Measurements from ENCODE around the gene ELL2. TPM values are rescaled to one million over a fixed set of nuclear protein-coding genes. Genes with fewer than 3 reads are reported as not detected.

Gene ELL2
- 5.8 TPM for polyA plus RNA-seq (2013, experiment 1 of 2)
- polyA plus RNA-seq (2013, experiment 2 of 2) = 6.5 TPM

GRCh38 chr5:95961617-95962474 lies at the start of gene ELL2:
ELL2 (minus strand) TSS chr5:95961851; CDS start chr5:95961721, 130 bp downstream.
- no peaks in the 10 kb centered on the region for H3K9me3 ChIP-seq (replicated peaks in 1 of 2; ENCODE audit: control insufficient read depth in 2 of 2, insufficient read depth in 1 of 2, low read depth in 1 of 2, low read length in 2 of 2)
- H3K4ac ChIP-seq (ENCODE audit: low read length) = peak within 1 kb of the TSS; percentile 85
- peaks cover 10% of the 10 kb centered on the region for H3K79me1 ChIP-seq (ENCODE audit: low read depth, low read length)
- H2BK12ac ChIP-seq (ENCODE audit: low read length) = no peak within 1 kb of the TSS
- peaks cover 0 to 6% (median 0%) of the 10 kb centered on the region in 3 experiments for H3K27me3 ChIP-seq (ENCODE audit: control insufficient read depth in 3 of 3, insufficient read depth in 3 of 3, low read depth in 1 of 3, low read length in 3 of 3)
- peak within 1 kb of the TSS; percentile 84 for H3K4me2 ChIP-seq (ENCODE audit: insufficient read depth, low read length, poor library complexity, severe bottlenecking)
- H4K91ac ChIP-seq (ENCODE audit: low read depth, low read length, poor library complexity) = no peak within 1 kb of the TSS
- peak within 1 kb of the TSS; percentile 82 for H3K23ac ChIP-seq (ENCODE audit: low read depth, low read length, poor library complexity)
- H3K36me3 ChIP-seq (replicated peaks in 1 of 2; ENCODE audit: control insufficient read depth in 2 of 2, insufficient read depth in 2 of 2, low read length in 2 of 2) = no peaks in the 10 kb centered on the region
- peak within 1 kb of the TSS; percentile 78 for H3K14ac ChIP-seq (ENCODE audit: low read length)
- peaks cover 13 to 22% of the 10 kb centered on the region in 2 donors for H3K4me1 ChIP-seq (ENCODE audit: control insufficient read depth in 2 of 2, insufficient read depth in 1 of 2, low read depth in 1 of 2, low read length in 2 of 2)
- no CpG with 5 or more reads among the region's 63 CpGs for WGBS, 2 donors (ENCODE audit: extremely low coverage in 2 of 2, insufficient read length in 2 of 2, insufficient replicate concordance in 1 of 2)
- peak within 1 kb of the TSS; percentile 47 for H2AK5ac ChIP-seq (ENCODE audit: low read depth, low read length)
- H2BK120ac ChIP-seq (ENCODE audit: low read depth, low read length) = peak within 1 kb of the TSS; percentile 66
- H3K27ac ChIP-seq (replicated peaks; ENCODE audit: low read length) = peak within 1 kb of the TSS; percentile 36
- DNase-seq (ENCODE audit: low spot score) = peak; percentile 94
- peak within 1 kb of the TSS; percentile 75 to 92 for H3K4me3 ChIP-seq (ENCODE audit: low read length in 2 of 2)
- peak within 1 kb of the TSS; percentile 97 for H3K18ac ChIP-seq (ENCODE audit: low read length)
- no peak within 1 kb of the TSS for H2BK5ac ChIP-seq (ENCODE audit: low read length)
- H2AFZ ChIP-seq (ENCODE audit: low read length) = peak within 1 kb of the TSS; percentile 96
- H4K8ac ChIP-seq (ENCODE audit: low read depth, low read length) = peak within 1 kb of the TSS; percentile 23
- H3K9ac ChIP-seq (ENCODE audit: low read depth, low read length, poor library complexity) = peak within 1 kb of the TSS; percentile 93
- peak within 1 kb of the TSS; percentile 68 for H2BK15ac ChIP-seq (ENCODE audit: low read length)

DNA sequence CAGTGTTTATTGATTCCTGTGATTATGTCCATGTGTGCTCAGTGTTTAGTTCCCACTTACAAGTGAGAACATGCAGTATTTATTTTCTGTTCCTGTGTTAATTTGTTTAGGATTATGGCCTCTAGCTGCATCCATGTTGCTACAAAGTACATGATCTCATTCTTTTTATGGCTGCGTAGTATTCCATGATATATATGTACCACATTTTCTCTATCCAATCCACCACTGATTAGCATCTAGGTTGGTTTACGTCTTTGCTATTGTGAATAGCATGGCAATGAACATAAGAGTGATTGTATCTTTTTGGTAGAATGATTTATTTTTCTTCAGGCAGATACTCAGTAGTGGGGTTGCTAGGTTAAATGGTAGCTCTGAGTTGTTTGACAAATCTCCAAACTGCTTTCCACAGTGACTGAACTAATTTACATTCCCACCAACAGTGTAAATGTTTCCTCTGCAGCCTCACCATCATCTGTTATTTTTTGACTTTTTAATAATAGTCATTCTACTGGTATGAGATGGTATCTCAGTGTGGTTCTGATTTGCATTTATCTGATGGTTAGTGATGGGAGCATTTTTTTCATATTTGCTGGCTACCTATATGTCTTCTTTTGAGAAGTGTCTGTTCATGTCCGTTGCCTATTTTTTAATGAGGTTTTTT lies 47.5 kb upstream of the ELL2 start:
- no CpG with 5 or more reads among the region's 3 CpGs for WGBS, 2 donors (ENCODE audit: extremely low coverage in 2 of 2, insufficient read length in 2 of 2, insufficient replicate concordance in 1 of 2)
- no peak overlapping the region for H2BK5ac ChIP-seq (ENCODE audit: low read length)
- no peak overlapping the region for H2BK15ac ChIP-seq (ENCODE audit: low read length)
- no peak overlapping the region for H2AK5ac ChIP-seq (ENCODE audit: low read depth, low read length)
- H3K4me1 ChIP-seq (ENCODE audit: control insufficient read depth in 2 of 2, insufficient read depth in 1 of 2, low read depth in 1 of 2, low read length in 2 of 2) = no peaks in the 10 kb centered on the region
- no peaks in the 10 kb centered on the region for H3K36me3 ChIP-seq (replicated peaks in 1 of 2; ENCODE audit: control insufficient read depth in 2 of 2, insufficient read depth in 2 of 2, low read length in 2 of 2)
- no peak overlapping the region for H3K4me2 ChIP-seq (ENCODE audit: insufficient read depth, low read length, poor library complexity, severe bottlenecking)
- no peak overlapping the region for H4K91ac ChIP-seq (ENCODE audit: low read depth, low read length, poor library complexity)
- no peaks in the 10 kb centered on the region for H3K79me1 ChIP-seq (ENCODE audit: low read depth, low read length)
- no peak for DNase-seq (ENCODE audit: low spot score)
- no peak overlapping the region for H3K23ac ChIP-seq (ENCODE audit: low read depth, low read length, poor library complexity)
- H2BK120ac ChIP-seq (ENCODE audit: low read depth, low read length) = no peak overlapping the region
- H3K4me3 ChIP-seq (ENCODE audit: low read length in 2 of 2) = no peak overlapping the region
- H3K27ac ChIP-seq (replicated peaks; ENCODE audit: low read length) = no peak overlapping the region
- no peak overlapping the region for H3K14ac ChIP-seq (ENCODE audit: low read length)
- no peak overlapping the region for H4K8ac ChIP-seq (ENCODE audit: low read depth, low read length)
- no peak overlapping the region for H2AFZ ChIP-seq (ENCODE audit: low read length)
- H3K4ac ChIP-seq (ENCODE audit: low read length) = no peak overlapping the region
- peaks cover 0 to 2% (median 0%) of the 10 kb centered on the region in 3 experiments for H3K27me3 ChIP-seq (ENCODE audit: control insufficient read depth in 3 of 3, insufficient read depth in 3 of 3, low read depth in 1 of 3, low read length in 3 of 3)
- H3K9me3 ChIP-seq (replicated peaks in 1 of 2; ENCODE audit: control insufficient read depth in 2 of 2, insufficient read depth in 1 of 2, low read depth in 1 of 2, low read length in 2 of 2) = no peaks in the 10 kb centered on the region
- no peak overlapping the region for H3K9ac ChIP-seq (ENCODE audit: low read depth, low read length, poor library complexity)
- no peak overlapping the region for H3K18ac ChIP-seq (ENCODE audit: low read length)
- no peak overlapping the region for H2BK12ac ChIP-seq (ENCODE audit: low read length)

- Histone ChIP-seq H3K23ac (ENCODE audit: low read depth, low read length, poor library complexity) (no peak overlapping the region), H3K14ac (ENCODE audit: low read length) (no peak overlapping the region), H3K4me2 (ENCODE audit: insufficient read depth, low read length, poor library complexity, severe bottlenecking) (no peak overlapping the region), H2BK15ac (ENCODE audit: low read length) (no peak overlapping the region), H3K4me3 (ENCODE audit: low read length in 2 of 2) (no peak overlapping the region), H2BK5ac (ENCODE audit: low read length) (no peak overlapping the region), H3K27ac (replicated peaks; ENCODE audit: low read length) (no peak overlapping the region), H3K9ac (ENCODE audit: low read depth, low read length, poor library complexity) (no peak overlapping the region), H3K18ac (ENCODE audit: low read length) (no peak overlapping the region), H3K79me1 (ENCODE audit: low read depth, low read length) (no peaks in the 10 kb centered on the region), H4K91ac (ENCODE audit: low read depth, low read length, poor library complexity) (no peak overlapping the region), H2AFZ (ENCODE audit: low read length) (no peak overlapping the region), H3K27me3 (ENCODE audit: control insufficient read depth in 3 of 3, insufficient read depth in 3 of 3, low read depth in 1 of 3, low read length in 3 of 3) (peaks cover 0 to 2% (median 0%) of the 10 kb centered on the region in 3 experiments), H2AK5ac (ENCODE audit: low read depth, low read length) (no peak overlapping the region), H4K8ac (ENCODE audit: low read depth, low read length) (no peak overlapping the region), H3K4ac (ENCODE audit: low read length) (no peak overlapping the region), H2BK120ac (ENCODE audit: low read depth, low read length) (no peak overlapping the region), H3K4me1 (ENCODE audit: control insufficient read depth in 2 of 2, insufficient read depth in 1 of 2, low read depth in 1 of 2, low read length in 2 of 2) (no peaks in the 10 kb centered on the region), H2BK12ac (ENCODE audit: low read length) (no peak overlapping the region), H3K36me3 (replicated peaks in 1 of 2; ENCODE audit: control insufficient read depth in 2 of 2, insufficient read depth in 2 of 2, low read length in 2 of 2) (no peaks in the 10 kb centered on the region), H3K9me3 (replicated peaks in 1 of 2; ENCODE audit: control insufficient read depth in 2 of 2, insufficient read depth in 1 of 2, low read depth in 1 of 2, low read length in 2 of 2) (no peaks in the 10 kb centered on the region)
- WGBS, 2 donors (ENCODE audit: extremely low coverage in 2 of 2, insufficient read length in 2 of 2, insufficient replicate concordance in 1 of 2) = no CpG with 5 or more reads among the region's 1 CpG
- DNase-seq (ENCODE audit: low spot score) = no peak
These were observed 46.8 kb upstream of the ELL2 start for GRCh38 chr5:96008487-96008886.

DNA sequence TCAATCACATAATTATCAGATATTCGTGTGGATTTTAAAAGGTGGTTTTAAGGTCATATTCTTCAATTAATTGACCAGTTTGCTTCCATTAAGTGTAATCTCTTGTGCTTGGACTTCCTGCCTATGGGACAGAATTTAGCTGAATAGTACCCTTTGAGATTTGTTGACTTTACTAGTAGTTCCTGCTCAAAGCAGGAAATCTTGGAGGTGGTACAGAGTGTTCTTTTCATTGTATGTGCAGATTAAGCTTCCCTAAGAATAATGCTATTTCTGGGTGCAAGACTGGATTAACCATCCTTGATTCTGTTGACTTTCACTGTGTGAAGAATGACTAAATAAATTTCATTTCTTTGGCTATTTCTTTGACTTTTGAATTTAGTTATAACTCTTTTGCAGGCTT lies 45.4 kb upstream of the ELL2 start:
- H2BK120ac ChIP-seq (ENCODE audit: low read depth, low read length) = no peak overlapping the region
- no peak overlapping the region for H4K91ac ChIP-seq (ENCODE audit: low read depth, low read length, poor library complexity)
- no peak overlapping the region for H4K8ac ChIP-seq (ENCODE audit: low read depth, low read length)
- H3K4ac ChIP-seq (ENCODE audit: low read length) = no peak overlapping the region
- no peak overlapping the region for H3K18ac ChIP-seq (ENCODE audit: low read length)
- H2AFZ ChIP-seq (ENCODE audit: low read length) = no peak overlapping the region
- no peak overlapping the region for H3K23ac ChIP-seq (ENCODE audit: low read depth, low read length, poor library complexity)
- no peak overlapping the region for H3K9ac ChIP-seq (ENCODE audit: low read depth, low read length, poor library complexity)
- H3K27ac ChIP-seq (replicated peaks; ENCODE audit: low read length) = no peak overlapping the region
- no peak overlapping the region for H2AK5ac ChIP-seq (ENCODE audit: low read depth, low read length)
- H3K36me3 ChIP-seq (replicated peaks in 1 of 2; ENCODE audit: control insufficient read depth in 2 of 2, insufficient read depth in 2 of 2, low read length in 2 of 2) = no peaks in the 10 kb centered on the region
- H2BK5ac ChIP-seq (ENCODE audit: low read length) = no peak overlapping the region
- H3K79me1 ChIP-seq (ENCODE audit: low read depth, low read length) = no peaks in the 10 kb centered on the region
- no peaks in the 10 kb centered on the region for H3K4me1 ChIP-seq (ENCODE audit: control insufficient read depth in 2 of 2, insufficient read depth in 1 of 2, low read depth in 1 of 2, low read length in 2 of 2)
- no peak for DNase-seq (ENCODE audit: low spot score)
- no peak overlapping the region for H2BK12ac ChIP-seq (ENCODE audit: low read length)
- no peak overlapping the region for H3K4me2 ChIP-seq (ENCODE audit: insufficient read depth, low read length, poor library complexity, severe bottlenecking)
- H3K14ac ChIP-seq (ENCODE audit: low read length) = no peak overlapping the region
- H2BK15ac ChIP-seq (ENCODE audit: low read length) = no peak overlapping the region
- no peaks in the 10 kb centered on the region for H3K9me3 ChIP-seq (replicated peaks in 1 of 2; ENCODE audit: control insufficient read depth in 2 of 2, insufficient read depth in 1 of 2, low read depth in 1 of 2, low read length in 2 of 2)
- H3K4me3 ChIP-seq (ENCODE audit: low read length in 2 of 2) = no peak overlapping the region
- H3K27me3 ChIP-seq (ENCODE audit: control insufficient read depth in 3 of 3, insufficient read depth in 3 of 3, low read depth in 1 of 3, low read length in 3 of 3) = peaks cover 0 to 2% (median 0%) of the 10 kb centered on the region in 3 experiments
- WGBS, 2 donors (ENCODE audit: extremely low coverage in 2 of 2, insufficient read length in 2 of 2, insufficient replicate concordance in 1 of 2) = no CpG with 5 or more reads among the region's 1 CpG
